SKM-1 treated with dmso at 0.1 percent for 144 hours (cell line): ENCODE data around the gene TRABD2A.

ENCODE experiments used
- DNase-seq: peaks from one replicate; lab custom pipeline; 2025; ENCODE audit not compliant: unreplicated experiment; lab: John Stamatoyannopoulos, UW

TRABD2A gene

DNA sequence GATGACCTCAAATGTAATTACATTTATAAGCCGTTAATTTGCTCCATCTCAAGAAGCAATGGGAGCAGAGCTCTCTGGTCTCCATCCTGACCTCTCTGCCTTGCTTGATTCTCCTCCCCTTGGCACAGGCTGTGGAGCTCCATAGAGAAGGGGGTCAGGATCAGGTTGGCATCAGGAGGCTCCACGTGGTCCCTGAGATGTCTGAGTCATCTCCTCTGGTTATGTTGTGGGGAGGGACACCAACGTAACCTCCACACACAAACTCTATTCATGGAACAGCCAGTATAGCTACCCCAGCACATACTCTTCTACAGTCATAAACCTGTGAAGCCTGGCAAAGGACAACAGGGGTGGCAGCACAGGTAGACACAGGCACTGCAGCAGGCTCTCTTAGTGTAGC lies 29.0 kb downstream of the TRABD2A start:
- DNase-seq: no peak

- no peak for DNase-seq
Observed at GRCh38 chr2:84850471-84850870, 30.4 kb downstream of the TRABD2A start.

DNA sequence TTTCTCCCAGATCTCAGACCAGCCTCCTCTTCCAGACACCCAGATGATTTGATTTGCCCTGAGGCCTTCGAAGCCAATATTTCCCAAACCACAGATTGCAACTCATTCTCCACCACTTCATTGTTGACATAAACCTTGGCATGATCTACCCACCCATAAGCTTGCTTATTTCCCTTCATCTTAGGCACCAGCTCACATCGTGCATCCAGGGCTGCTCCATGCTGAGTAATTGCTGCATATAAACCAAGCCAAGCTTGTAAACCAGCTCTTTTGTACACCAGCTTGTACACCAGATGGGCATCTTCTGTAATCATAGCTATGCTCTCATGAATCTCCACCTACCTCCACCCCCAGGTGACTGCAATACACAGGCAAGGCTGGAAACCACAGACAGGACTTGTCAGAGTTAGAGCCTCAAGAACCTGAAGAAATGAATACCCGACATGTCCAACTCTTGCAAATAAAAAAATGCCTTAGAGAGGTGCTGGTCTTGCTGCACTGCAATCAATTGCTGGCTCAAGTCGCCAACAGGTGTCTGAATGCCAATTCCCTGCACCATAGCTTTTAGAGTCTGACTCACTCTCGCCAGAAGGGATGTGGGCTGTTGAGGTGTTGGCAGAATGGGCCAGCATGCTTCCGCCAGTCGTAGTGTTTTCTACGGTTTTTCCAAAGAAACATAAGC lies 31.5 kb downstream of the TRABD2A start:
- no peak for DNase-seq

DNA sequence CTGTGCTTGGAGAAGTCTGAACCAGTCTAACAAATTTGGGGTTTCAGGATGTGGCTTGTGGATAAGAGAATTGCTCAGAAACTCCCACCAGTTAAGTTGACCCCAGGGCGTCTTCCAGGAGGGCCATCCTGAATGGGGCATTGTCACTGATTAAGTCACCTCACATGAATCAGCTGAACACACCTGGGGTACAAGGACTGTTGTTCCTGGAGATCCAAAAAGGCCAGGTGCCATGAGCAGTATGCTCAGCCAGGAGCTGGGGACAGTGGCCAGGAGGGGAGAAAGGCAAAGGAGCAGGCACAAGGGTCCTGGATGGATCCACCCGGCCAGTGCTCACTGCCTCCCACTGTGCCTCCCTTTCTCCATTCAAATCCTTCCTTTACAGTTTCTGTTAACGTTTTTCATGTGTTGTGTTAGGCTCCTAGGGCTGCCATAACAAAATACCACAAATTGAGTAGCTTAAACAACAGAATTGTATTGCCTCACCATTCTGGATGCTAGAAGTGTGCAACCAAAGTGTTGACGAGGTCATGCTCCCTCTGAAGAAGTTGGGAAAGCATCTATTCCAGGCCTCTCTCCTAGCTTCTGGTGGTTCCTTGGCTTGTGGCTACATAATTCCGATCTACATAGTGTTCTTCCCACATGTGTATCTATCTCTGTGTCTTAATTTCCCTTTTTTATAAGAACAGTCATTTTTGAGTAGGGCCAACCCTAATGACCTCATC lies 33.4 kb downstream of the TRABD2A start:
- DNase-seq: no peak

DNA sequence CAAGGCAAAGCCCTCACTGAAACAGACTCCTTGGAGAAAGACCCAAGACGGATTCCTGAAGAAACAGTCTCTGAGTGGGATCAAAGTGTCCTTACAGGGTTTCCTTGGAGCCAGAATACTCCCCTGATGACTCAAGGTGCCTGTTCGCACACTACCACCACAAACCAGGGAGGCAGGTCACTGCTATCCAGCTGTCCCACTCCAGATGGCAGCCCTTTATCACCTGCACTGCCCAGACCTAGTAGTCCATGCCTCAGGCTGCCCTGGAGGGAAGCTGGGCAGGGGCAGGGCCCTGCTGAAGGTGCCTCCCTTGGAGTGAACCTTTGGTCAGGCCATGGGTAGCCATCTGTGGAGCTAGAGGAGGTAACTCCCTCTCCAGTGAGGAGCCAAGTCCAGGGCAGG lies 34.1 kb downstream of the TRABD2A start:
- no peak for DNase-seq

- DNase-seq: no peak
Observed at GRCh38 chr2:84846041-84846663, 34.7 kb downstream of the TRABD2A start.

GRCh38 chr2:84844141-84844540 lies 36.7 kb downstream of the TRABD2A start:
- no peak for DNase-seq

- DNase-seq: no peak
Observed at GRCh38 chr2:84841577-84841976, 39.3 kb downstream of the TRABD2A start.

- no peak for DNase-seq
Observed at GRCh38 chr2:84840306-84840705, 40.6 kb downstream of the TRABD2A start.

DNA sequence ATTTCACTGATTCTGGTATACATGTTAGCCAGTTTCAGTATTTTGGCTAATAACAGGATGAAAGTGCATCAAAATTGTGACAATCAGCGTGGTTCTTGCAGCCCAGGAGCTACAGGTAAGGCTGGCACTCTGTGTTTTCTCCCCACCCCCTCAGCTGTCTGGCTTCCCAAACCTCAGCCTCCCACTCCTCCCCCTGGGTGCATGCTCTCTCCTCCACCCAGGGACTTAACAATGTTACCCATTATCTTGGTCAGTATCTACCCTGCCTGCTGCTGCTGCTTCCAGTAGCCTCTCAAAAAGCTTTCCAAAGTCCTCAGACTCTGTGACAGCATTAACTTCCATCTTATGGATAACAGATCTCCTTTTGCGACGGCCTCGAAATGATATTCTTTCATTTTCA lies 41.0 kb downstream of the TRABD2A start:
- no peak for DNase-seq

- DNase-seq: no peak
Observed at GRCh38 chr2:84838434-84839145, 42.3 kb downstream of the TRABD2A start.

- DNase-seq: no peak
Observed at GRCh38 chr2:84836215-84836614, 44.7 kb downstream of the TRABD2A start.

- no peak for DNase-seq
Observed at GRCh38 chr2:84833481-84834150, 47.3 kb downstream of the TRABD2A start.

DNA sequence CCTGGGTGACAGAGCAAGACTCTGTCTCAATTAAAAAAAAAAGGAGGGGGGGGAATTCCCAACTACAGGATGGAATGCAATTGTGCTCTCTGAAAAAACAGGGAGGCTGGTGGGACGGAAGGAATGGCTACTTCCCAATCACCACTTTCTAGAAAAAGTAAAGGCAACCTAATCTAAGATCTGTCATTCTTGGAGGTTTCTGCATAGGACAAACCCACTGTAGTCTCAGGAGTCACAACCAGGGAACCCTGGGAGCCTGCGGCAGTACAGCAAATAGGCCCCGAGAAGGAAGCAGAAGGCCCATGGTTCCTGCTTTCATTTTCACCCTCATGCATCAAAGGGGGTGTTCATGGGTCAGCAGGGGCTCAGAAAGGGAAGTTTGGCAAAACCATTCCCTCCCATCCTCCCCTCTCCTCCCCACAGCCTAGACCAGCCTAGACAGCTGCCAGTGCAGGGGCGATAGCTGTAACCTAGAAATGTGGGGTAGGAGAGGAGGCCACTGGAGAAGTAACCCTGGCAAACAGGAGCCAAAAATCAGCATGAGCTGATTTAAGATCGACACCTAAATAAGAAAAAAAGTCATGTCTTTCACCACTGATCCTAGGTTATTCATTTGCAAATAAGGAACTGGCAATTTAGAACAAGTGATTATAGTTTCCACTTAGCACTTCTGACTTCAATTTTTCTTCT lies 48.0 kb downstream of the TRABD2A start:
- peak; percentile 91 for DNase-seq

GRCh38 chr2:84830758-84831500 lies 50.0 kb downstream of the TRABD2A start:
- DNase-seq: no peak

DNA sequence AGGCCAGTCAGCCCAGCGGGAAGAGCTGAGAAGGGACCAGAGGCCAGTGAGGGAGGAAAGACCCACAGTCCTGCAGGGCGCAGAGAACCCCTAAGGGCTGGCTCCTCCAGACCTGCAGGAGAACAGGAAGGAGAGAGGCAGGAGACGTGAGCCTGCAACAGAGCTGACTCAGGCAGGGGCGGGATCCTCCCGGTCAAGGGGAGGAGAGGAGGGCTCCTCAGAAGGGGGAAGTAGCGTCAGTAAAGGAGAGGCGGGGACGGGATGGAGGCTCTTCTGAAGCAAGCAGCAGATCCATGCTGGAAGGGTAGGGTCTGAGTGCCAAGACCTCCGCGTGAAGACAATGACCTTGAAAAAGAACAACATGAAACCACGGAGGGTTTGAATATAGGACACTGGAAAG lies 50.8 kb downstream of the TRABD2A start:
- peak; percentile 94 for DNase-seq

DNA sequence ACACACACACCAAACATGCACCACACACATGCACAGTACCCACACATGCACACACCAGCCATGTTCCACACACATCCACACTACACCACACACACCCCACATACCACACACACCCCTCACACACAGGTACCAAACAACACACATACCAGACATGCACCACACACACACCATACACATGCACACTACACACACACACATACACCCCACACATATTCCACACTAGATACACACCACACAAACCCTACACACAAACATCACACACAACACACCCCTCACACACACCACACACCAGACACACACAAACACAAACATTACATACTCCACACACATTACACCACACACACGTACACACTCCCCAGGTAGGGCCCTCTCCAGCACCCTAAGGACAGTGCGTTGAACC lies 51.2 kb downstream of the TRABD2A start:
- no peak for DNase-seq

GRCh38 chr2:84827978-84828575 lies 52.8 kb downstream of the TRABD2A start:
- no peak for DNase-seq

DNA sequence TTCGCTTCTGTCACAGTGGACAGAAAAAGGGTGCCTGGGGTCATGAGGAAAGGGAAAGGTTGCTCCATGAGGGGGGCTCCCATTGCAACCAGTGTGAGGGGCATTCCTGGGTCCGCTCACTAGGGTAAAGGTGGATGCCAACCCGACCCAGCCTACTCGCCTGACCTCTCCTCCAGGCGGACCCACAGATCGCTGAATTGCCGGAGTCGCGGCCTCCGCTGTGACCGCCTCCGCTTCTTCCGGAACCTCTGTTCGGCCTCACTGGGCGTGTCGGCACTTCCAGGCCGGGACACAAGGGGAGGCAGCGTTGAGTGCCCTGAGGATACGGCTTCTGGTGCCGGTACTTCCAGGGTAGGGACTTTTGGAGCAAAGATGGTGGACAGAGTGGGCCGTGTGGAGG lies 57.1 kb downstream of the TRABD2A start:
- DNase-seq: no peak
